Measurements from ENCODE around the gene RGL1. TPM values are rescaled to one million over a fixed set of nuclear protein-coding genes. Genes with fewer than 3 reads are reported as not detected.

RGL1 gene
- total RNA-seq, 1 donor from 2014 or later: 15.0 TPM

DNA sequence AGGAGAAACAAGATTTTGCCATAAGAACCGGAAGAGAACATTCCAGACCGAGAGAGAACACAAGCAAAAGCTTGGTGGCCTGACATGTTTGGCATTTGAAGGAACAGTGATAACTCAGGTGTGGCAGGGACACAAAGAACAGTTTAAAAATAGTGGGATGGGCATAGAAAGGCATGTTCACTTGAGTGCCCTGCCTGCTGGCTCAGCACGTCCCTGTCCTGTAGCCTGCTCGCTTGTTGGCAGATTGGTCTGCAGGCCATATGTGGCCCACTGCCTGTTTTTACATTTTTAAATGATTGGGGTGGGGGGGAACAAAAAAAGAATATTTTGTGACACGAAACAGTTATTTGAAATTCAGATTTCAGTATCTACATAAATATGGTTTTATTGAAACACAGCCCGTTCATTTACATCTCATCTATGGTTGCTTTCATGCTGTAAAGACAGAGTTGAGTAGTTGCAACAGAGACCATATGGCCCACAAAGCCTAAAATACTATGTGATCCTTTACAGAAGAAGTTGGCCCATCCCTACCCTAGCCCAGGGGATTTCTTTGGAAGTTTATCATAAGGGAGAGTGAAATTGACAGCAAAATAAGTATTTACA is 100.7 kb downstream of the RGL1 start:
- Histone ChIP-seq H3K27ac (no peak overlapping the region), H3K27me3 (no peaks in the 10 kb centered on the region), H3K36me3 (peaks cover 12% of the 10 kb centered on the region), H3F3A (ENCODE audit: low read depth) (no peaks in the 10 kb centered on the region), H3K4me1 (no peaks in the 10 kb centered on the region), H3K4me3 (no peak overlapping the region), H3K9ac (no peak overlapping the region), H3K79me2 (ENCODE audit: low read depth) (no peaks in the 10 kb centered on the region), H3K4me2 (no peak overlapping the region), H2AFZ (replicated peaks) (no peak overlapping the region), H4K20me1 (ENCODE audit: low read depth) (no peaks in the 10 kb centered on the region), H3K9me3 (ENCODE audit: low read depth) (no peaks in the 10 kb centered on the region)
- Mint-ChIP-seq H3K27me3 (ENCODE audit: insufficient read depth, low read depth) (no peaks in the 10 kb centered on the region), H3K4me1 (no peaks in the 10 kb centered on the region), H3K27ac (no peak overlapping the region), H3K36me3 (peaks cover 55% of the 10 kb centered on the region), H3K4me3 (no peak overlapping the region), H3K9me3 (no peaks in the 10 kb centered on the region)
- TF ChIP-seq CTCF (IDR thresholded peaks at IDR 0.05) (no peak), EZH2phosphoT487 (IDR thresholded peaks at IDR 0.05) (no peak), EZH2 (IDR thresholded peaks at IDR 0.05) (no peak)
- no peak for DNase-seq (ENCODE audit: low spot score)

GRCh38 chr1:183907070-183907469 is 102.2 kb downstream of the RGL1 start:
- Histone ChIP-seq H3K9ac (no peak overlapping the region), H3K27ac (no peak overlapping the region), H3K36me3 (peaks cover 12% of the 10 kb centered on the region), H3K27me3 (no peaks in the 10 kb centered on the region), H3K4me1 (no peaks in the 10 kb centered on the region), H3K9me3 (ENCODE audit: low read depth) (no peaks in the 10 kb centered on the region), H4K20me1 (ENCODE audit: low read depth) (no peaks in the 10 kb centered on the region), H3K4me2 (no peak overlapping the region), H3K4me3 (no peak overlapping the region), H3F3A (ENCODE audit: low read depth) (no peaks in the 10 kb centered on the region), H2AFZ (replicated peaks) (no peak overlapping the region), H3K79me2 (ENCODE audit: low read depth) (no peaks in the 10 kb centered on the region)
- DNase-seq (ENCODE audit: low spot score): no peak
- Mint-ChIP-seq H3K9me3 (no peaks in the 10 kb centered on the region), H3K27me3 (ENCODE audit: insufficient read depth, low read depth) (no peaks in the 10 kb centered on the region), H3K27ac (no peak overlapping the region), H3K36me3 (peaks cover 58% of the 10 kb centered on the region), H3K4me3 (no peak overlapping the region), H3K4me1 (no peaks in the 10 kb centered on the region)
- no peak for TF ChIP-seq CTCF (IDR thresholded peaks at IDR 0.05)

DNA sequence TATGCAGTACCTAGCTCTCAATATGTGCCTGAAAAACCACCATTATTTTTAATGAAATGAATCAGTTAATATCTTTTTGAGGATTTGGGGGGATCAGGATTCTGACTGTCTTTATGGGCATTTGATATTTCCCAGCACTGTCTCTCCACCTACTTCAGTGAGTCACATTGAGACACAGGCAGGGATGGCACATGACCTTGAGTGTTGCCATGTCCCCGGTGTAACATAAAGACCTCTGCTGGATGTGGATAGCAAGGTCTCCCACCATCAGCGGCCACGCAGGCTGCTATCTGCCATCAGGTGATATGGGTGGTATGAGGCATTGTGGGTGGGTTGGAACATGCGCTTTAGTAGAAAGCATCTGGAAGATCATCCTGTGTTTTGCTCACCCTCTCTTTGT is 103.2 kb downstream of the RGL1 start:
- no peak overlapping the region for H3K27ac Mint-ChIP-seq
- Histone ChIP-seq H3K4me3 (no peak overlapping the region), H3K27ac (no peak overlapping the region), H3K4me1 (no peaks in the 10 kb centered on the region), H3F3A (ENCODE audit: low read depth) (no peaks in the 10 kb centered on the region), H4K20me1 (ENCODE audit: low read depth) (no peaks in the 10 kb centered on the region), H3K9me3 (ENCODE audit: low read depth) (no peaks in the 10 kb centered on the region), H3K4me2 (no peak overlapping the region), H3K27me3 (no peaks in the 10 kb centered on the region), H2AFZ (replicated peaks) (no peak overlapping the region), H3K79me2 (ENCODE audit: low read depth) (no peaks in the 10 kb centered on the region), H3K9ac (no peak overlapping the region), H3K36me3 (peaks cover 12% of the 10 kb centered on the region)
- no peak overlapping the region for H3K4me3 Mint-ChIP-seq
- H3K27me3 Mint-ChIP-seq (ENCODE audit: insufficient read depth, low read depth): peaks cover 2% of the 10 kb centered on the region
- no peak for DNase-seq (ENCODE audit: low spot score)
- TF ChIP-seq EZH2phosphoT487 (IDR thresholded peaks at IDR 0.05) (no peak), EZH2 (IDR thresholded peaks at IDR 0.05) (no peak), CTCF (IDR thresholded peaks at IDR 0.05) (no peak)
- no peaks in the 10 kb centered on the region for H3K9me3 Mint-ChIP-seq
- no peaks in the 10 kb centered on the region for H3K4me1 Mint-ChIP-seq
- H3K36me3 Mint-ChIP-seq: peaks cover 65% of the 10 kb centered on the region
